K562 (cell line): Measurements from ENCODE around the gene NAT9. TPM values are rescaled to one million over a fixed set of nuclear protein-coding genes. Genes with fewer than 3 reads are reported as not detected.

ENCODE experiments used
- ATAC-seq: fragments of 200-7000 bp; cut with Tn5 transposase; 3 replicates; pipeline ENCODE4 v1.9.1; 2020; ENCODE audit warnings: moderate library complexity
- BruUV-seq: library from RNA; stranded (reverse); fragments of 400-500 nt; replicated peaks from 2 replicates; lab custom pipeline; 2021; lab: Mats Ljungman, UMichigan
- CTCF ChIA-PET: fragments of 300-600 bp; formaldehyde crosslinking; extraction: SDS; loops from one replicate; lab custom pipeline; 2021; ENCODE audit warnings: low intra/inter-chr PET ratio; lab: Yijun Ruan, JAX
- POLR2A ChIA-PET: fragments of 300-600, 350-650 bp; sonication (Branson Sonifier 250); formaldehyde crosslinking; extraction: SDS; loops from one replicate; lab custom pipeline; 2021; ENCODE audit warnings: antibody characterized with exemption, inconsistent platforms; lab: Yijun Ruan, JAX
- DNase-seq, 4 experiments: peaks; one replicate each; pipeline versions ENCODE4 v3.0.0 to v3.0.0-alpha.2; 2011 to 2018; ENCODE audit warnings: low spot score in 3 of 4, mixed read lengths in 3 of 4; ENCODE audit errors: extremely low read depth in 1 of 4
- FAIRE-seq: peaks from 2 replicates; lab custom pipeline; 2011; peaks lifted over from hg19 to GRCh38; lab: Jason Lieb, UNC
- H2AFZ ChIP-seq: 2 replicates; pipeline ENCODE4 v1.6.0; 2011; ENCODE audit warnings: low read depth, low read length, control low read depth, inconsistent platforms
- H3K27ac ChIP-seq: fragments of 200-600 bp; 3 replicates; pipeline ENCODE4 v1.8.0; 2011; ENCODE audit warnings: low read depth, mild to moderate bottlenecking, control low read depth, inconsistent platforms, low read length, moderate library complexity, mixed read lengths; ENCODE audit errors: extremely low read depth
- H3K27me3 ChIP-seq, 2 experiments: fragments of 300-600 bp in 1 of 2; 2 replicates in 1 of 2; 3 replicates in 1 of 2; pipeline versions ENCODE4 v1.6.0 to v1.8.0; 2011; ENCODE audit warnings: inconsistent platforms in 2 of 2, low read length in 2 of 2, mild to moderate bottlenecking in 1 of 2, mixed read lengths in 1 of 2, moderate library complexity in 1 of 2; ENCODE audit not compliant: control insufficient read depth in 2 of 2, insufficient read depth in 2 of 2
- H3K36me3 ChIP-seq: fragments of 300-600 bp; 3 replicates; pipeline ENCODE4 v1.8.0; 2011; ENCODE audit warnings: mild to moderate bottlenecking, low read length, inconsistent platforms; ENCODE audit not compliant: control insufficient read depth, insufficient read depth
- H3K4me1 ChIP-seq, 2 experiments: fragments of 200-600 bp in 1 of 2; replicated peaks in 1 of 2; 2 replicates in 1 of 2; 3 replicates in 1 of 2; pipeline versions ENCODE4 v1.5.1 to v1.8.0; 2011; ENCODE audit warnings: inconsistent platforms in 2 of 2, low read length in 2 of 2, mild to moderate bottlenecking in 1 of 2, mixed read lengths in 1 of 2, moderate library complexity in 1 of 2; ENCODE audit not compliant: control insufficient read depth in 2 of 2, insufficient read depth in 2 of 2
- H3K4me2 ChIP-seq: 2 replicates; pipeline ENCODE4 v1.6.1; 2011; ENCODE audit warnings: low read length, control low read depth, inconsistent platforms, mixed read lengths; ENCODE audit not compliant: insufficient read depth
- H3K4me3 ChIP-seq: fragments of 200-600 bp; sonication (generic), shearing (Covaris generic); 2 replicates; pipeline ENCODE4 v1.5.1; 2016; ENCODE audit warnings: control low read depth, inconsistent platforms
- H3K79me2 ChIP-seq: fragments of 200-600 bp; 3 replicates; pipeline ENCODE4 v1.8.0; 2011; ENCODE audit warnings: low read length, inconsistent platforms; ENCODE audit not compliant: control insufficient read depth, insufficient read depth
- H3K9ac ChIP-seq, 2 experiments: 2 replicates each; pipeline versions ENCODE4 v1.6.0 to v1.6.1; 2011; ENCODE audit warnings: low read depth in 2 of 2, low read length in 2 of 2, control low read depth in 1 of 2, inconsistent platforms in 1 of 2, mild to moderate bottlenecking in 1 of 2, mixed read lengths in 1 of 2; ENCODE audit not compliant: insufficient read depth in 1 of 2
- H3K9me1 ChIP-seq: one replicate; pipeline ENCODE4 v1.6.0; 2011; ENCODE audit warnings: inconsistent platforms, mild to moderate bottlenecking, low read length, moderate library complexity; ENCODE audit not compliant: control insufficient read depth, insufficient read depth
- H3K9me3 ChIP-seq: replicated peaks from 2 replicates; pipeline ENCODE4 v1.5.1; 2011; ENCODE audit warnings: low read depth, low read length, inconsistent platforms; ENCODE audit not compliant: control insufficient read depth, insufficient read depth
- H4K20me1 ChIP-seq: replicated peaks from 2 replicates; pipeline ENCODE4 v1.6.1; 2011; ENCODE audit warnings: low read length, inconsistent platforms, mixed read lengths; ENCODE audit not compliant: control insufficient read depth, insufficient read depth
- PRMT5 ChIP-seq: sonication (generic); formaldehyde crosslinking; IDR thresholded peaks from 2 replicates; pipeline ENCODE4 v1.5.0; 2020; ENCODE audit warnings: missing genetic modification reagents
- RAD21 ChIP-seq, 2 experiments: fragments of 250-450 bp in 1 of 2; fragments of 450-650 bp in 1 of 2; sonication (Bioruptor Pico) in 1 of 2; formaldehyde crosslinking in 1 of 2; IDR thresholded peaks in 1 of 2; conservative IDR thresholded peaks in 1 of 2; 2 replicates each; pipeline versions ENCODE4 v1.4.0 to v1.8.0; 2020 to 2022; ENCODE audit warnings: mild to moderate bottlenecking in 2 of 2, moderate library complexity in 1 of 2
- SOX6 ChIP-seq: fragments of 450-650 bp; IDR thresholded peaks from 2 replicates; pipeline ENCODE4 v1.6.1; 2014; ENCODE audit warnings: mild to moderate bottlenecking
- TCF3 ChIP-seq: sonication (generic); formaldehyde crosslinking; IDR thresholded peaks from 2 replicates; pipeline ENCODE4 v1.4.0; 2020; ENCODE audit warnings: mild to moderate bottlenecking, missing genetic modification reagents
- ZKSCAN8 ChIP-seq: fragments of 200-800 bp; sonication (Bioruptor generic); IDR thresholded peaks from 2 replicates; pipeline ENCODE4 v1.6.1; 2016; ENCODE audit warnings: missing genetic modification characterization, missing compliant biosample characterization
- ZNF184 ChIP-seq: sonication (generic); formaldehyde crosslinking; IDR thresholded peaks from 2 replicates; pipeline ENCODE4 v1.5.0; 2020; ENCODE audit warnings: missing genetic modification reagents
- ZNF778 ChIP-seq: fragments of 450-650 bp; formaldehyde crosslinking; IDR thresholded peaks from 2 replicates; pipeline ENCODE4 v1.4.0; 2020; ENCODE audit warnings: mild to moderate bottlenecking, moderate library complexity
- WGBS: fragments of 100-300 bp; shearing (Covaris generic); methylation state at CpG from one replicate; pipeline ENCODE4 v1.1.6; 2016; ENCODE audit warnings: low coverage, mixed read lengths; ENCODE audit not compliant: insufficient coverage; ENCODE audit errors: missing lambda C conversion rate; 5-methylcytosine and 5-hydroxymethylcytosine counted together
- in situ Hi-C: fragments of 300-500 bp; cut with MboI; formaldehyde crosslinking; loops from 4 replicates; pipeline ENCODE4 v1.15.0; 2018; ENCODE audit warnings: inconsistent platforms, mixed read lengths
- intact Hi-C: fragments of 100-400 bp; cut with micrococcal nuclease; formaldehyde crosslinking; loops from 2 replicates; pipeline ENCODE4 v1.14.2; 2022
- polyA plus RNA-seq, 8 experiments: library from polyadenylated mRNA; depleted of rRNA in 4 of 8; stranded (reverse) in 5 of 8; unstranded in 3 of 8; fragments of >200 nt; fragmentation: Nextera tagmentation in 2 of 8; fragmentation: Illumina TruSeq in 1 of 8; extraction: Ambion mirVana in 2 of 8; extraction: Trizol in 1 of 8; gene quantifications; 2 replicates each; pipeline versions ENCODE4 v1.2.1 to v1.2.3, GENCODE V29; 2011 to 2014; ENCODE audit warnings: inconsistent platforms in 1 of 8, missing spikeins in 1 of 8
- total RNA-seq, 7 experiments: library from RNA; depleted of rRNA in 6 of 7; stranded (reverse); fragments of >200 nt in 6 of 7; fragmentation: Illumina TruSeq in 2 of 7; extraction: Trizol in 2 of 7; gene quantifications; 2 replicates each; pipeline versions ENCODE4 v1.2.1 to v1.2.3, GENCODE V29; 2011 to 2021; ENCODE audit warnings: low replicate concordance in 1 of 7
- TF ChIP-seq, protein P1 (sequence below), 3 experiments: IDR thresholded peaks in 2 of 3; conservative IDR thresholded peaks in 1 of 3; 2 replicates each; pipeline ENCODE4 v1.5.1; 2011 to 2012; ENCODE audit warnings: low read length in 3 of 3, mild to moderate bottlenecking in 3 of 3, control low read depth in 2 of 3, improper control_type of control experiment in 1 of 3, inconsistent platforms in 1 of 3, low read depth in 1 of 3, mixed read lengths in 1 of 3, moderate library complexity in 1 of 3; ENCODE audit not compliant: insufficient read depth in 2 of 3
- TF ChIP-seq, protein P2 (sequence below): fragments of 450-650 bp; IDR thresholded peaks from 2 replicates; pipeline ENCODE4 v1.6.1; 2016

NAT9 gene
- total and polyA plus RNA-seq, 9 of the 15 experiments (the other 6 are each of a cell fraction or from before 2014, with no cell fraction given): 4.2 to 63.6 (median 40.8) TPM

DNA sequence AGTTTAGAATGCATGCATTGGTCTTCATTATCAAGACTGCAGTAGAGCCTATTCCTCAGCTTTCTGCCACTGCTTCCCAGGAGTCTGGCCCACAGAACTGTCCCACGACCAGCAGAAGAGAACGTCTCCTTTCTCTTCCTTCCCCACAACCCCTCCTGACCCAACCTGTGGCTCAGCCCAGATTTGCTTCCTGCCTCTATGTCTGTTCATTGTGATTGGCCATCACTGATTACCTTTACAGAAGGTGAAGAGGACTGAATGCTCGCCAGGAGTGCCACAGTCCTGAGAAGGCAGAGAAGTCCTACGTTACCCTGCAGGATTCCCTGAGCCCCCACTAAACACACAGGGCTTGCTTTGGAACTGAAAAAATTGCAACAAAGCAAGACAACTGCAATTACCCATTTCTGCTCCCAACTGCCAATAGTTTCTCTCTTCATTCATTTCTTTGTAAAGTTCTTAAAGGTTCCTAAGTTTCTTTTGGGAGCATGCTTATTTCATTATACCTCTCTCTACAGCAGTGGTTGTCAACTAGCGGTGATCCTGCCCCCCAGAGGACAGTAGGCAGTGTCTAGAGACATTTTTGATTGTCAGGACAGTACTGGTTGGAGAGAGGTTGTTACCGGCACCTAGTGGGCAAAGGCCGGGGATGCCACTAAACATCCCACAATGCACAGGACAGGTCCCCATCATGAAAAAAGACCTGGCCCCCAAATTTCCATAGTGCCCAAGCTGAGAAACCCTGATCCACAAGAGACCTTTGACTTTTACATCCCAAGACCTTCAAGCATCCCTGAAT lies 4.5 kb upstream of the NAT9 start:
- DNase-seq (peak; percentile 49 to 67 (median 58)), ATAC-seq (peak; percentile 75), FAIRE-seq (peak; percentile 78)
- WGBS: 41% methylated on average over 7 of the region's 7 CpGs
- Histone ChIP-seq H3K9me1 (peaks cover 2% of the 10 kb centered on the region), H3K4me2 (no peak overlapping the region), H3K27me3 (no peaks in the 10 kb centered on the region), H2AFZ (no peak overlapping the region), H3K9me3 (no peaks in the 10 kb centered on the region), H3K4me3 (no peak overlapping the region), H3K9ac (no peak overlapping the region), H3K79me2 (peaks cover 15% of the 10 kb centered on the region), H4K20me1 (peaks cover 14% of the 10 kb centered on the region; the same call in 1 of the 2 replicates), H3K36me3 (peaks cover 20% of the 10 kb centered on the region; the same call in 2 of the 3 replicates), H3K4me1 (peaks cover 12 to 20% of the 10 kb centered on the region in 2 experiments; a peak in 4 of 5 replicates), H3K27ac (no peak overlapping the region)
- CTCF ChIA-PET: interaction anchor here (0.6 to 2.5 kb wide), 3 partner anchors 36 to 123 kb away, joined by 3 to 14 read pairs (median 5); no protein-coding TSS in a partner anchor
- in situ Hi-C loops: no loop called here
- POLR2A ChIA-PET: interaction anchor here (1.2 kb wide), 1 partner anchor 123 kb away, joined by 3 read pairs; no protein-coding TSS in a partner anchor
- intact Hi-C loops: loop anchor here (2.0 kb wide), 2 partner anchors 36 to 124 kb away; no protein-coding TSS in a partner anchor
- no TSS peak for BruUV-seq
- TF ChIP-seq TCF3 (no peak), ZKSCAN8 (no peak), PRMT5 (no peak), ZNF778 (CRISPR knock-in tag) (no peak), SOX6 (peak; percentile 16; the same call in 1 of the 2 replicates), ZNF184 (CRISPR knock-in tag) (no peak), RAD21 (CRISPR knock-in tag; conservative IDR thresholded peaks at IDR 0.05 in 1 of 2, IDR thresholded peaks at IDR 0.05 in 1 of 2) (peak; percentile 58 to 75)
- TF ChIP-seq, protein P1, sequence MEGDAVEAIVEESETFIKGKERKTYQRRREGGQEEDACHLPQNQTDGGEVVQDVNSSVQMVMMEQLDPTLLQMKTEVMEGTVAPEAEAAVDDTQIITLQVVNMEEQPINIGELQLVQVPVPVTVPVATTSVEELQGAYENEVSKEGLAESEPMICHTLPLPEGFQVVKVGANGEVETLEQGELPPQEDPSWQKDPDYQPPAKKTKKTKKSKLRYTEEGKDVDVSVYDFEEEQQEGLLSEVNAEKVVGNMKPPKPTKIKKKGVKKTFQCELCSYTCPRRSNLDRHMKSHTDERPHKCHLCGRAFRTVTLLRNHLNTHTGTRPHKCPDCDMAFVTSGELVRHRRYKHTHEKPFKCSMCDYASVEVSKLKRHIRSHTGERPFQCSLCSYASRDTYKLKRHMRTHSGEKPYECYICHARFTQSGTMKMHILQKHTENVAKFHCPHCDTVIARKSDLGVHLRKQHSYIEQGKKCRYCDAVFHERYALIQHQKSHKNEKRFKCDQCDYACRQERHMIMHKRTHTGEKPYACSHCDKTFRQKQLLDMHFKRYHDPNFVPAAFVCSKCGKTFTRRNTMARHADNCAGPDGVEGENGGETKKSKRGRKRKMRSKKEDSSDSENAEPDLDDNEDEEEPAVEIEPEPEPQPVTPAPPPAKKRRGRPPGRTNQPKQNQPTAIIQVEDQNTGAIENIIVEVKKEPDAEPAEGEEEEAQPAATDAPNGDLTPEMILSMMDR (IDR thresholded peaks at IDR 0.05 in 2 of 3, conservative IDR thresholded peaks at IDR 0.05 in 1 of 3; ENCODE audit: insufficient read depth in 2 of 3, low read depth in 1 of 3, low read length in 3 of 3): peak; percentile 69 to 96 (median 92)
- TF ChIP-seq, protein P2, sequence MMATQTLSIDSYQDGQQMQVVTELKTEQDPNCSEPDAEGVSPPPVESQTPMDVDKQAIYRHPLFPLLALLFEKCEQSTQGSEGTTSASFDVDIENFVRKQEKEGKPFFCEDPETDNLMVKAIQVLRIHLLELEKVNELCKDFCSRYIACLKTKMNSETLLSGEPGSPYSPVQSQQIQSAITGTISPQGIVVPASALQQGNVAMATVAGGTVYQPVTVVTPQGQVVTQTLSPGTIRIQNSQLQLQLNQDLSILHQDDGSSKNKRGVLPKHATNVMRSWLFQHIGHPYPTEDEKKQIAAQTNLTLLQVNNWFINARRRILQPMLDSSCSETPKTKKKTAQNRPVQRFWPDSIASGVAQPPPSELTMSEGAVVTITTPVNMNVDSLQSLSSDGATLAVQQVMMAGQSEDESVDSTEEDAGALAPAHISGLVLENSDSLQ: peak; percentile 28; the same call in 1 of the 2 replicates
